SK-MEL-5 (cell line): ENCODE data around the gene IQSEC3. TPM values are rescaled to one million over a fixed set of nuclear protein-coding genes. Genes with fewer than 3 reads are reported as not detected.

Source experiments
- DNase-seq: peaks from one replicate; pipeline ENCODE4 v3.0.0-alpha.2; 2016; ENCODE audit warnings: low read depth, low spot score
- in situ Hi-C: cut with HindIII; loops from 2 replicates; pipeline ENCODE4 v1.10.0; 2016; ENCODE audit warnings: low sequenced_read_pairs, high pct_unique_total_duplicates, low pct_unique_long_range_greater_than_20kb
- total RNA-seq: library from RNA; depleted of rRNA; stranded (reverse); fragments of >200 nt; shearing (Covaris generic); gene quantifications from 2 replicates; pipeline ENCODE4 v1.2.3, GENCODE V29; 2014

IQSEC3 gene
- total RNA-seq, 1 experiment from 2014 or later = not detected

- in situ Hi-C loops = no loop called here
- no peak for DNase-seq
Measured at GRCh38 chr12:193261-193660, 126.7 kb downstream of the IQSEC3 start.

- in situ Hi-C loops = no loop called here
- no peak for DNase-seq
Measured at GRCh38 chr12:194276-194675, 127.7 kb downstream of the IQSEC3 start.

DNA sequence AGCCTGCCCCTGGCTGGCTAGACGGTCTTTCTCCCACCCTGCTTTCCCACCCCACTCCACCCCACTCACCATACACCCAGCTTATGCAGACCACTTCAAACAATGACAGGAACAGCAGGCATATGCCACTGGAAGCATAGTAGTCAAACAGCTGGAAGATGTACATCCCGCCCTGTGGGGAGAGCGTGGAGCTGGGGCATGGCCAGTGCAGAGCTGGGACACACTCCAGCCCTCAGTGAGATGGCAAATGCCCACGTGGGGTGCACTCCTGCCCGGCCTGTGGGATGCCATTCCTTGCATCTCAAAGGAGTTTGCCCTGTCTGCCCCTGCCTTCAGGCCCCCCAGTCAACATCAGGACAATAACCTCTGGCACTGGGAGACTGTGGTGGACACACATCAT is 128.6 kb downstream of the IQSEC3 start:
- in situ Hi-C loops = no loop called here
- DNase-seq = no peak

GRCh38 chr12:195951-196350 is 129.4 kb downstream of the IQSEC3 start:
- in situ Hi-C loops = no loop called here
- DNase-seq = no peak

GRCh38 chr12:196436-196835 is 129.9 kb downstream of the IQSEC3 start:
- DNase-seq = no peak
- in situ Hi-C loops = no loop called here

DNA sequence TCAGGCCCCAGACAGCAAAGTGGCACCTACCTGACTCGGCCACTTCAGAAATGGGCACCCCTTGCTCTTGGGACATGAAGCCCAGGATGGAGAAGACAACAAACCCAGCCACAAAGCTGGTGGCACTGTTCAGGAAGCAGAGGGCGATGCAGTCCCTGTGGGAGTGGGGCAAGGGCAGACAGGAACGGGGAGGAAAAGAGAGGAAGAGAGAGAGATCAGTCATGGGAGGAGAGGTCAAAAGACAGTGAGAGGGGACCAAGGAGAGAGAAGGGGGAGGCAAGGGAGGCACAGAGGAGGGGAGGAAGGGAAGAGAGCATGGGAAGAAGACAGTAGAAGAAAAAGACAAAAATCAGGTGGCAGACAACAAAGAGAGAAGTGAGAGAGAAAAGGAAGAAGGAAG is 130.8 kb downstream of the IQSEC3 start:
- in situ Hi-C loops = no loop called here
- DNase-seq = no peak

GRCh38 chr12:197911-198695 is 131.5 kb downstream of the IQSEC3 start:
- in situ Hi-C loops = no loop called here

DNA sequence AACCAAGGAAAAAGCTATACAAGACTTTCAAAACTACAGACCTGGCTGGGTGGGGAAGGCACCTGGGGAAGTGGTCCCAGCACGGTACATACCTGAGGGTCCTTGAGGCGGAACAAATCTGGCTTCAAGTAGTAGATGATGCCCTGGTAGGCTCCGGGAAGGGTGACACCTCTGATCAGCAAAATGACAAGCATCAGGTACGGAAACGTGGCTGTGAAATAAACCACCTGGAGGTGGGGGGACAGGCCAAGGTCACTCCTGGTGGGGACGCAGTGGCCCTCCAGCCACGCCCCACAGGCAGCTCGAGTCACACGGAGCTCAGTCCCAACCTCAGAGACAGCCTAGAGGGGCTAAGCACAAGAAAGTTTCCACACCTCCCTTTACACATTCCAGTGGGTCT is 132.1 kb downstream of the IQSEC3 start:
- in situ Hi-C loops = no loop called here
- DNase-seq = no peak

More at GRCh38 chr12:197911-198695, 131.5 kb downstream of the IQSEC3 start:
- no peak for DNase-seq

DNA sequence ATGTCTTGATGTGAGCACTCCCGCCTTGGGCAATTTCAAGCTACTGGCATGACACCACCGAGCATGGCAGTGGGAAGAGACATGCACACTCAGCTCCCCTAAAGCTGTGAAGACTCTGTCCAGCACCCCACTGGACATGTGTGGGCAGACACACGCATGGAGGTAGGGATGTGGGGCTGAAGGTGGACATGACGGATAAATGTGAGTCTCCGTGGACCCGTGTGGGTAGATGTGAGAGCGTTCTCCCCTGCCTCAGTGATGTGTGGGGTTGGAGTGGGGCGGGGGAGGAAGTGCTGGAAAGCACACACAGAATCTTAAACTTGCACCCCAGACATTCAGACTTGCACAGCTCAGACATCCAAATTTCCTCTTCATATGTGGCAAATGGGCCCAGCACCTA is 134.8 kb downstream of the IQSEC3 start:
- no peak for DNase-seq
- in situ Hi-C loops = no loop called here

DNA sequence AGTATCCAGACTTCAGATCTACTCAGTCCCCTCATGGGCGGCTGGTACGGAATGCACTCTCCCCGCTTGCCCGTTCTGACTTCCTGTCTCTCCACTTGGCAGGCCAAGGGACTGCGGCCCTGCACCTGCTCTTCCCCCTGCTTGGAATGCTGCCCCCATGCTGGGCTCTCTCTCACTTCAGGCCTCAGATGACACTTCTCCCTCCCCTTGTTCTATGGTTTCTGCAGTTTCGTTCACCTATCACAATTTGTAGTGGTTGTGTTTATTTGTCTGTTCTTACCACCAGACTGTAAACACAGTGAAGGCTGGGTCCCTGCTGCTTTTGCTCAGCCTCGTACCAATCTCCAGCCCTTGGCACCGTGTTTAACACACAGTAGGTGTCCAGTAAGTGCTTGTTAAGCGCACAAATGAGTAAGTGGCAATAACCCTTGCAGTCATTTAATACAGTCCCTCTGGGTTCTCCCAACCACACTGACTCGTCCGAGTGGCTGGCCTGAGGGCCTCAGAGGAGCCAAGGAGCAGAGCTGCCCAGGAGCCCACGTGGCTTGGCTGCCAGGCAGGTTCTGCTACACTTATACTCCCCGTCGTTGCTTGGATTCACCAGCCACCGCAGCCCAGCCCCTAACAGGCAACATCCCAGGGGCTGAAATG is 135.6 kb downstream of the IQSEC3 start:
- in situ Hi-C loops = no loop called here
- DNase-seq = no peak

DNA sequence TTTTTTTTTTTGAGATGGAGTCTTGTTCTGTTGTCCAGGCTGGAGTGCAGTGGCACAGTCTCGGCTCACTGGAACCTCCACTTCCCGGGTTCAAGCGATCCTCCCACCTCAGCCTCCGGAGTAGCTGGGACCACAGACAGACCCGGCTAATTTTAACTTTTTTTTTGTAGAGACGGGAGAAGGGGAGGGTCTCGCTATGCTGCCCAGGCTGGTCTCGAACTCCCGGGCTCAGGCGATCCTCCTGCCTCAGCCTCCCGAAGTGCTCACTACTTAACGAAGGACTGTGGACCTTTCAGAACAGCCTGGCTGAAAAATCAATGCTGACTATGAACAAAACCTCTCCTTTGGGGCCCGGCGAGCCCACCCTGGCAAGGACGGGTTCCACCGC is 136.5 kb downstream of the IQSEC3 start:
- in situ Hi-C loops = no loop called here
- no peak for DNase-seq

GRCh38 chr12:203462-204260 is 137.1 kb downstream of the IQSEC3 start:
- in situ Hi-C loops = no loop called here
- DNase-seq = peak; percentile 49

- in situ Hi-C loops = no loop called here
- DNase-seq = no peak
Measured at GRCh38 chr12:204261-204678, 137.7 kb downstream of the IQSEC3 start.

DNA sequence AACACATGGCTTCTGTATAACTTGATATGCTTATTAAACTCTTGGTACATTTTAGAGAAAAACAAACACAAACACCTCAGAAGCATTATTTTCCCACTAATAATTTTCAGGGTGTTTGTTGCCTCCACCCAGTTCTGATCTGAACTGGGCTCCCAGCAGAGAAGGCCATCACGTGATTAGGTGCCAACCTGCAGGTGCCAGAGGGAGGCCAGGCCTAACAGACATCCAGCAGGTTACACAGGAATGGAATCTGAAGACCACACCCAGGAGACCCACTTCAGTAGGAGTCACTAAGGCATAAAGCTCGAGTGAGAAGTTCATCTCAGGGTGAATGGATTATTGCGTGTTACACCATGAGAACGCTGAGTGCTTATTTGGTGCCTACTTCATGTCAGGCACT is 138.5 kb downstream of the IQSEC3 start:
- in situ Hi-C loops = no loop called here

DNA sequence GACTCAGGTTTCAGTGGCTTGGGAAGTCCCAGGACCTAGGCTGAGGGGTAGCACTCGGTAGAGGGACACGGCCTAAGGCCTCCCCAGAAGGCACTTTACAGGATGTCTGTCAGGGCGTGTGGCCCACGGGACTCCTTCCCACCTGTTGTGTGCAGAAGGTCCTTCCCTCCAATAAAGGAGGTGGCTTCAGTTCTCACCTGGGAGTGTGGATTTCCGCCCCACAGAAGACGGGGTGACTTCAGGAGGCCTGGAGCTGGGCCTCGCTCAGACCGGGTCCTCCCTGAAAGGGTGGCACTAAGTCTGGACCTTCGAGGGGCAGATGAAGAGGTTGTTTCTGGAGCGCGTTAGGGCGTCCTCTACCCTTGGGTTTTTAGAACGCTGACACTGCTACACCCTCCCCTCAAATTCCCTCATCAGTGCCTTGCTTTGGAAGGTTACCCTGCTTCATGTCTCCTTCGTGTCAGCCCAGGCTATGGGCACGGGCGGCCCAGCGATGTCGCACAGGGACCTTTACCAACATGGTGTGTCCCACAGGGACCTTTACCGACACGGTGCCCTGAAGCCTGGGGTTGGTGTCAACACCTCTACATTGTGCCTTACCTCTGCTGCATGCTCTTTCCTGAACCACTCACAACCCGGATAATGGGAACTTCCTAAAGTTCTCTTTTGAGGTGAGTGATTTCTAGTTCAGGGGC is 140.3 kb downstream of the IQSEC3 start:
- in situ Hi-C loops = no loop called here
- DNase-seq = no peak

More for the DNA sequence above, 138.5 kb downstream of the IQSEC3 start:
- DNase-seq = no peak

DNA sequence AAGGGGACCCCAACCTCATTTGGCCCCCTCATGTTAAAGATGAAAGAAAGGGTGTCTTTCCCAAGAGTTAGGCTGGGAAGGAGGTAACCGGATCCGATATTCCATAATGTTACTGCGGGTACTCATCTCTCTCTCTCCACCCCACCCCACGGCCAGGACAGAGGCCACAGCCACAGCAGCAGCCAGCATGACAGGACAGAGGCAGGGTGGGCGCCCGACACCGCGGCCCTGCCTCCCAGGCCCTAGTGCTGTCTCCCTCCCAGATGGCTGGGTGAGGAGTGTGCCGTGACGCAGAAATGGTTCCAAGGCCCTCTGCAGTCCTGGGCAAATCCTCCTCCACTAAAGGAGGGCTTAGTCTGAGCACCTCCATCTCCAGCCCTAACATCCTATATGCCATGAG is 141.2 kb downstream of the IQSEC3 start:
- in situ Hi-C loops = no loop called here
- no peak for DNase-seq

GRCh38 chr12:208813-209212 is 142.2 kb downstream of the IQSEC3 start:
- in situ Hi-C loops = no loop called here

GRCh38 chr12:209246-209645 is 142.7 kb downstream of the IQSEC3 start:
- in situ Hi-C loops = no loop called here
- no peak for DNase-seq

More at GRCh38 chr12:208813-209212, 142.2 kb downstream of the IQSEC3 start:
- DNase-seq = no peak
